Choroid plexus epithelial cell (primary cell): Measurements from ENCODE around the gene SNRPA1.

ENCODE experiments used
- DNase-seq: peaks from one replicate; pipeline ENCODE4 v3.0.0-alpha.2; 2010; ENCODE audit warnings: low read depth
- H3K4me3 ChIP-seq: 2 replicates; pipeline ENCODE4 v1.5.1; 2011; ENCODE audit warnings: low read depth, mild to moderate bottlenecking, control low read depth, low read length, moderate library complexity
- CTCF ChIP-seq: conservative IDR thresholded peaks from 2 replicates; pipeline ENCODE4 v1.5.1; 2011; ENCODE audit warnings: low read depth, mild to moderate bottlenecking, control low read depth, inconsistent platforms, low read length, moderate library complexity

SNRPA1 gene

DNA sequence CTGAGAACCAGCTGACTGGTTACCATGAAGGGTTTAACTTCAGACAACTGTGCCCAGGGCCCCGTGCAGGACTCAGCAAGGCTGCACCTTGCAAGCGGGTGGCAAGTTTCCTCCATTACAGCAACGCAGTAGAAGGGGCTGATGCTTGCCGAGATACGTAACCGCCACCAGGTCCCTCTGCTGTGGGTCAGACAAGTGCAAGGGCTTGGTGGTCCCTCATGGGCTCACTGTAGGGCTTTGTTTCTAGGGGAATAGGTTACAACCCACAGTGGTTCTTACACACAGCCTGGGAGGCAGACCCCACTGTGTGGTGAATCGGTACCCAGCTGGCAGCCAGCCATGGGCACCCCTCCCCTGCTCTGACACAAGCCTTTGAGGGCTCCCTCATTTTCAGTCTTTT, 15.5 kb upstream of the SNRPA1 start:
- no peak for DNase-seq
- no peak overlapping the region for H3K4me3 ChIP-seq
- TF ChIP-seq CTCF: no peak

- H3K4me3 ChIP-seq: no peak overlapping the region
- no peak for TF ChIP-seq CTCF
- DNase-seq: no peak
Observed at GRCh38 chr15:101310161-101310480, 15.1 kb upstream of the SNRPA1 start.

GRCh38 chr15:101309436-101310160, 14.6 kb upstream of the SNRPA1 start:
- TF ChIP-seq CTCF: no peak
- H3K4me3 ChIP-seq: no peak overlapping the region
- DNase-seq: no peak

- no peak for TF ChIP-seq CTCF
- H3K4me3 ChIP-seq: no peak overlapping the region
- no peak for DNase-seq
Observed at GRCh38 chr15:101308604-101309435, 13.8 kb upstream of the SNRPA1 start.

GRCh38 chr15:101307897-101308603, 13.0 kb upstream of the SNRPA1 start:
- no peak for TF ChIP-seq CTCF
- DNase-seq: no peak
- H3K4me3 ChIP-seq: no peak overlapping the region

- TF ChIP-seq CTCF: no peak
- DNase-seq: no peak
- no peak overlapping the region for H3K4me3 ChIP-seq
Observed at GRCh38 chr15:101307048-101307896, 12.2 kb upstream of the SNRPA1 start.
